Measurements from ENCODE around the gene DOCK2. TPM values are rescaled to one million over a fixed set of nuclear protein-coding genes. Genes with fewer than 3 reads are reported as not detected.
A peak's percentile ranks its signal among the peaks of the same experiment; 100 is the strongest.

The DOCK2 gene
- total and polyA plus RNA-seq, 2 experiments from 2014 or later: 6.5 to 10.4 TPM

- H3K27me3 ChIP-seq (replicated peaks; ENCODE audit: insufficient read depth): no peaks in the 10 kb centered on the region
- TF ChIP-seq EZH2phosphoT487 (IDR thresholded peaks at IDR 0.05; ENCODE audit: insufficient read depth, low read depth) (no peak), EZH2 (IDR thresholded peaks at IDR 0.05; ENCODE audit: insufficient read depth, poor library complexity, severe bottlenecking) (no peak)
- H3K9me2 ChIP-seq (ENCODE audit: insufficient read depth): no peaks in the 10 kb centered on the region
- no peak overlapping the region for H3K4me2 ChIP-seq (ENCODE audit: unreplicated experiment)
- in situ Hi-C loops (cut with MboI): loop anchor here (10.0 to 25.0 kb wide), 2 partner anchors 361 to 483 kb away; no protein-coding TSS in a partner anchor
- no peaks in the 10 kb centered on the region for H3K36me3 ChIP-seq (ENCODE audit: low read depth)
- H2AFZ ChIP-seq: 0 out of 2 replicates have a peak overlapping the region, but pooled peaks have one; percentile 16
- 40% methylated on average over 2 of the region's 2 CpGs for WGBS, 2 experiments (ENCODE audit: low coverage in 1 of 2, low lambda C conversion rate in 2 of 2, missing lambda C conversion rate in 2 of 2)
- peaks cover 29% of the 10 kb centered on the region for H3K4me1 ChIP-seq (ENCODE audit: insufficient read depth)
- H3K4me3 ChIP-seq: no peak overlapping the region
- H3K9ac ChIP-seq: no peak overlapping the region
- peak; percentile 29 for DNase-seq
- no peak overlapping the region for H3K27ac ChIP-seq
- H4K20me1 ChIP-seq (ENCODE audit: insufficient read depth): no peaks in the 10 kb centered on the region
- H3K79me2 ChIP-seq (ENCODE audit: insufficient read depth): no peaks in the 10 kb centered on the region
- peaks cover 46% of the 10 kb centered on the region for H3F3A ChIP-seq (ENCODE audit: insufficient read depth)
- no peaks in the 10 kb centered on the region for H3K9me3 ChIP-seq (ENCODE audit: low read depth)
These were observed 66.7 kb downstream of the DOCK2 start for GRCh38 chr5:169703813-169704212.

- no peak overlapping the region for H3K9ac ChIP-seq
- no peak overlapping the region for H2AFZ ChIP-seq
- 98 to 100% methylated on average over 2 of the region's 2 CpGs for WGBS, 2 experiments (ENCODE audit: low coverage in 1 of 2, low lambda C conversion rate in 2 of 2, missing lambda C conversion rate in 2 of 2)
- no peaks in the 10 kb centered on the region for H3K27me3 ChIP-seq (replicated peaks; ENCODE audit: insufficient read depth)
- no peak overlapping the region for H3K27ac ChIP-seq
- H3K9me3 ChIP-seq (ENCODE audit: low read depth): no peaks in the 10 kb centered on the region
- H3K9me2 ChIP-seq (ENCODE audit: insufficient read depth): no peaks in the 10 kb centered on the region
- no peaks in the 10 kb centered on the region for H4K20me1 ChIP-seq (ENCODE audit: insufficient read depth)
- in situ Hi-C loops (cut with MboI): loop anchor here (10.0 to 25.0 kb wide), 2 partner anchors 359 to 482 kb away; no protein-coding TSS in a partner anchor
- H3K4me1 ChIP-seq (ENCODE audit: insufficient read depth): peaks cover 29% of the 10 kb centered on the region
- H3K79me2 ChIP-seq (ENCODE audit: insufficient read depth): no peaks in the 10 kb centered on the region
- DNase-seq: no peak
- peaks cover 43% of the 10 kb centered on the region for H3F3A ChIP-seq (ENCODE audit: insufficient read depth)
- no peak overlapping the region for H3K4me2 ChIP-seq (ENCODE audit: unreplicated experiment)
- no peak overlapping the region for H3K4me3 ChIP-seq
- no peaks in the 10 kb centered on the region for H3K36me3 ChIP-seq (ENCODE audit: low read depth)
- no peak for TF ChIP-seq EZH2 (IDR thresholded peaks at IDR 0.05; ENCODE audit: insufficient read depth, poor library complexity, severe bottlenecking)
- no peak for TF ChIP-seq EZH2phosphoT487 (IDR thresholded peaks at IDR 0.05; ENCODE audit: insufficient read depth, low read depth)
These were observed 68.2 kb downstream of the DOCK2 start for GRCh38 chr5:169705322-169705721.

- DNase-seq: no peak
- peak overlapping the region; percentile 83 for H3K27ac ChIP-seq
- H3K4me1 ChIP-seq (ENCODE audit: insufficient read depth): peaks cover 29% of the 10 kb centered on the region
- H3K9me3 ChIP-seq (ENCODE audit: low read depth): no peaks in the 10 kb centered on the region
- H2AFZ ChIP-seq: no peak overlapping the region
- WGBS, 2 experiments (ENCODE audit: low coverage in 1 of 2, low lambda C conversion rate in 2 of 2, missing lambda C conversion rate in 2 of 2): 95 to 97% methylated on average over 1 of the region's 1 CpG
- H3K4me3 ChIP-seq: no peak overlapping the region
- H3K36me3 ChIP-seq (ENCODE audit: low read depth): no peaks in the 10 kb centered on the region
- H3F3A ChIP-seq (ENCODE audit: insufficient read depth): peaks cover 43% of the 10 kb centered on the region
- H3K9ac ChIP-seq: no peak overlapping the region
- H3K79me2 ChIP-seq (ENCODE audit: insufficient read depth): no peaks in the 10 kb centered on the region
- no peak overlapping the region for H3K4me2 ChIP-seq (ENCODE audit: unreplicated experiment)
- no peaks in the 10 kb centered on the region for H3K9me2 ChIP-seq (ENCODE audit: insufficient read depth)
- no peaks in the 10 kb centered on the region for H4K20me1 ChIP-seq (ENCODE audit: insufficient read depth)
- no peaks in the 10 kb centered on the region for H3K27me3 ChIP-seq (replicated peaks; ENCODE audit: insufficient read depth)
- TF ChIP-seq EZH2phosphoT487 (IDR thresholded peaks at IDR 0.05; ENCODE audit: insufficient read depth, low read depth) (no peak), EZH2 (IDR thresholded peaks at IDR 0.05; ENCODE audit: insufficient read depth, poor library complexity, severe bottlenecking) (no peak)
- in situ Hi-C loops (cut with MboI): loop anchor here (10.0 to 25.0 kb wide), 2 partner anchors 359 to 481 kb away; no protein-coding TSS in a partner anchor
These were observed 69.0 kb downstream of the DOCK2 start for GRCh38 chr5:169706071-169706470.

GRCh38 chr5:169706758-169707450 is 69.8 kb downstream of the DOCK2 start:
- Histone ChIP-seq H3K36me3 (ENCODE audit: low read depth) (no peaks in the 10 kb centered on the region), H4K20me1 (ENCODE audit: insufficient read depth) (no peaks in the 10 kb centered on the region), H3K27ac (peak overlapping the region; percentile 83), H2AFZ (peak overlapping the region; percentile 21; the same call in 1 of the 2 replicates), H3K4me2 (ENCODE audit: unreplicated experiment) (peak overlapping the region; percentile 62), H3K9me2 (ENCODE audit: insufficient read depth) (no peaks in the 10 kb centered on the region), H3K9ac (peak overlapping the region; percentile 46; the same call in 1 of the 2 replicates), H3K9me3 (ENCODE audit: low read depth) (no peaks in the 10 kb centered on the region), H3K4me3 (no peak overlapping the region), H3K27me3 (replicated peaks; ENCODE audit: insufficient read depth) (no peaks in the 10 kb centered on the region), H3K4me1 (ENCODE audit: insufficient read depth) (peaks cover 33% of the 10 kb centered on the region), H3K79me2 (ENCODE audit: insufficient read depth) (no peaks in the 10 kb centered on the region), H3F3A (ENCODE audit: insufficient read depth) (peaks cover 43% of the 10 kb centered on the region)
- WGBS, 2 experiments (ENCODE audit: low coverage in 1 of 2, low lambda C conversion rate in 2 of 2, missing lambda C conversion rate in 2 of 2): 35 to 42% methylated on average over 9 of the region's 9 CpGs
- peak; percentile 93 for DNase-seq
- in situ Hi-C loops (cut with MboI): loop anchor here (10.0 to 25.0 kb wide), 2 partner anchors 358 to 480 kb away; no protein-coding TSS in a partner anchor
- TF ChIP-seq EZH2phosphoT487 (IDR thresholded peaks at IDR 0.05; ENCODE audit: insufficient read depth, low read depth) (no peak), EZH2 (IDR thresholded peaks at IDR 0.05; ENCODE audit: insufficient read depth, poor library complexity, severe bottlenecking) (no peak)
